Activated gamma-delta T cell treated with anti-CD3 and anti-CD28 coated beads, Interleukin-2, amount 50 U/mL, for 16 hours (primary cell): ENCODE data around the gene FGD2.
A peak's percentile ranks its signal among the peaks of the same experiment; 100 is the strongest.
"Not testable (repeated sequence)": the region's sequence is repeated elsewhere in the genome, so short reads cannot be mapped to it uniquely, and the experiment has no call there.

Experiments used
- DNase-seq: peaks from one replicate; pipeline ENCODE4 v3.0.0-alpha.2; 2020; ENCODE audit warnings: low read depth

FGD2 gene

DNA sequence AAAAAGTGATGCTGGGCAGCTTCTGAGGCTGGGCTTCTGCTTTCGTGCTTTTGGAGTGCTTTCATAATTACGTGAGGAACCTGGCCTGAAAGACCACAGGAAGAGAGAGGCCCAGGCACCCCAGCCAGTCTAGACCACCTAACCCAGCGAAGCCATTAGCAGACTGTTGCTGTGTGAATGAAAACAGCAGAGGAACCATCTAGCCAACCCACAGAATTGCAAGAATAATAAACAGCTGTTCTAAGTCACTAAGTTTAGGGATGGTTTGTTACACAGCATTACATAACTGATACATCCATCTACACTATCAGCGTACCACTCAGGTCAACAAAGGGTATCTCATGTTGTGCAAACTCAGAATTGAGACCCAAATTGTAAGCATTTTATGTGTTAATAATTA lies 34.5 kb downstream of the FGD2 start:
- no peak for DNase-seq

DNA sequence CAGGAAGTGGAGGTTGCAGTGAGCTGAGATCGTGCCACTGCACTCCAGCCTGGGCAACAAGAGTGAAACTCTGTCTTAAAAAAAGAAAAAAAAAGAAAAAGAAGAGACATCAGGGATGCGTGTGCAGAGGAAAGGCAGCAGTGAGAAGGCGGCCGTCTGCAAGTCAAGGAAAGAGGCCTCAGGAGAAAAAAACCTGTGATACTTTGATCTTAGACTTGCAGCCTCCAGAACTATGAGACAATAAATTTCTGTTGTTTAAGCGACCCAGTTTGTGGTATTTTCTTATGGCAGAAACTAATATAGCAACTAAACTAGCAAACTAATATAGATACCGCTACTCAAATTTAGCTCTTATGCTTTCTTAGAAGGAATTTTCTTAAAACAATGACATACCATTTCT lies 36.1 kb downstream of the FGD2 start:
- no peak for DNase-seq

DNA sequence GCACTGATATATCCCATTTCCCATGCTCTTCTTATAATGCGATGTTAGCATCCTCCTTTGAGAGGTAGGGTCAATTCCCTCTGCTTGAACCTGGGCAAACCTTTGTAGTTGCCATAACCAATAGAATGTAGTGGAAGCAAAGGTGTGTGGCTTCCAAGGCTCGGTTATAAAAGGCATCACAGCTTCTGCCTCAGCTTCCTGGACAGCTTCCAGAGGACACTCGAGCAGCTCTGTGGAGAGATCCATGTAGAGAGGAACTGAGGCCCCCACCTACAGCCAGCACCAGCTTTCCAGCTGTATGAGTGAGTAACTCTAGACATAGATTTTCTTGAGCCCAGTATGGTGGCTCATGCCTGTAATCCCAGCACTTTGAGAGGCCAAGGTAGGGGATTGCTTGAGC lies 36.7 kb downstream of the FGD2 start:
- no peak for DNase-seq

DNA sequence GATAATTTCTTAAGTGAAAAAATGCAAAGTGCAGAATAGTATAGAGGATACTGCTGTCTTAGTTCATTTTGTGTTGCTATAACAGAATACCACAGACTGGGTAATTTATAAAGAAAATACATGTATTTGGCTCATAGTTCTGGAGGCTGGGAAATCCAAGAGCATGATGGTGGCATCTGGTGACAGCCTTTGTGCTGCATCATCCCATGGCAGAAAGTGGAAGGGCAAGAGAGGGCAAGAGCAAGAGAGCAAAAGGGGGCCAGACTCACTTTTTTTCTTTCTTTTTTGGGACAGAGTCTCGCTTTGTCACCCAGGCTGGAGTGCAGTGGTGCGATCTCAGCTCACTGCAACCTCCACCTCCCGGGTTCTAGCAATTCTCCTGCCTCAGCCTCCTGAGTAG lies 37.6 kb downstream of the FGD2 start:
- not testable (repeated sequence) for DNase-seq

DNA sequence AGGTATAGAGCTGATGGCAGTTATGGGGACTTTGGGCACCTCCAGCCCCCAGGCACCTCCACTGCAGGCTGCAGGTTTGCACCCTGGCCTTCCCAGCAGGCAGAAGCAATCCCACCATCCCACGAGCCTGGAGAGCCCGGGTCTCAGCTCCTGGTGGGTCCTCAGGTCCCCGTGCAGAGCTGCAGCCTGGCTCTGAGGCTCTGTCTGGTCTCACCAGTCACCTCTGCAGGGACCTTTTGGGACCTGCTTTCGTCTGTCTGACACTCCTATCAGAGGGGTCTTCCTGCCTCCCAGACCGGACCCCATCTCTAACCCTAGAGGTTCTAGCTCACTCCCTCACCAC lies 41.9 kb downstream of the FGD2 start:
- DNase-seq: no peak

DNA sequence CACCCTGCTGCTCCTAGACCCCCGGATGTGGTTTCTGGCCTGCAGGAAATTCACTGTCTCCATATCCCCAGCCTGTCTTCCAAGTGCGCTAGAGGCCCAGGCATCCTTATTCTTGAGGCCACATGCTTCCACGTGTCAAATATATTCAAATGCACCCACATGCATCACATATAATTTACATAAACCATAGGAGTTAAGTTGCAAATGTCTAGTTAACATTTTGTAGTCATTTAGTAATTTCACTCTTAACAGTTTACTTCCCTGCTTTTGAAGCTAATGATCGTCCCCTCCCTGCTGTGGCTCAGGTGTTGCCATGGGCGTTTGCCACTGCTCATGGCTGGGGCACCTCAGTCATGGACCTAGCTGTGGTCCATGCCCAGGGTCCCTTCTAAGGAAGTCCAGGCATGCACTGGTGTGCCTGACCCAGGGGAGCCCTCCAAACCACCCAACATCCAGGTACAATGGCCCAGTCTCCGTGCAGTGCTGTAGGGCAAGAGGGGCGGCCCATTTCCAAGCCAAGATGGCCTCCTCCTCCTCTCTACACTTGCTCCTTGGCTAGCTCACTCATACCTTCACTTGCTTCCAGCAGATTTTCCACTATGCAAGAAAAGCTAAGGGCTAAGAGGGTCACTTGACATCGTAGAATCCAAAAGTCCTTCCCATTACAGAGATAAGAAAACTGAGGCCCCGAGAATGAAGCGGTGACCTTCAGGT lies 42.4 kb downstream of the FGD2 start:
- no peak for DNase-seq

DNA sequence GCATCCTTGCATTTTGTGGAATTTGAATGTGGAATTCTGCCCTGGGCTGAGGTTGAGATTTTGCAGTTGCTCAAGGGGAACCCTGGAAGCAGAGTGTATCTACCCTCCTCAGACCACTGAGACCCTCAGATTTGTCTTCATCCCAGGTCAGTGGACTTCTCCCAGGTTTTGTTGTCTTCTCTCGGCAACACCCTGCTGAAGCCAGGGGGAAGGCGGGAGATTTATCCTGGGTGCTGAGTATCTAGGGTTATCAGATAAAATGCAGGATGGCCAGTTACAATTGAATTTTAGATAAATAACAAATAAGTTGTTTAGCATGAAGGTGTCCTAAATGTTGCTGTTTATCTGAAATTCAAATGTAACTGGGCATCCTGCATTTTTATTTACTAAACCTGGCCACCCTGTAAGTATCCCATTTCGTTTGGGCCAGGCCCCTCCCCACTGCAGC lies 43.0 kb downstream of the FGD2 start:
- DNase-seq: no peak

DNA sequence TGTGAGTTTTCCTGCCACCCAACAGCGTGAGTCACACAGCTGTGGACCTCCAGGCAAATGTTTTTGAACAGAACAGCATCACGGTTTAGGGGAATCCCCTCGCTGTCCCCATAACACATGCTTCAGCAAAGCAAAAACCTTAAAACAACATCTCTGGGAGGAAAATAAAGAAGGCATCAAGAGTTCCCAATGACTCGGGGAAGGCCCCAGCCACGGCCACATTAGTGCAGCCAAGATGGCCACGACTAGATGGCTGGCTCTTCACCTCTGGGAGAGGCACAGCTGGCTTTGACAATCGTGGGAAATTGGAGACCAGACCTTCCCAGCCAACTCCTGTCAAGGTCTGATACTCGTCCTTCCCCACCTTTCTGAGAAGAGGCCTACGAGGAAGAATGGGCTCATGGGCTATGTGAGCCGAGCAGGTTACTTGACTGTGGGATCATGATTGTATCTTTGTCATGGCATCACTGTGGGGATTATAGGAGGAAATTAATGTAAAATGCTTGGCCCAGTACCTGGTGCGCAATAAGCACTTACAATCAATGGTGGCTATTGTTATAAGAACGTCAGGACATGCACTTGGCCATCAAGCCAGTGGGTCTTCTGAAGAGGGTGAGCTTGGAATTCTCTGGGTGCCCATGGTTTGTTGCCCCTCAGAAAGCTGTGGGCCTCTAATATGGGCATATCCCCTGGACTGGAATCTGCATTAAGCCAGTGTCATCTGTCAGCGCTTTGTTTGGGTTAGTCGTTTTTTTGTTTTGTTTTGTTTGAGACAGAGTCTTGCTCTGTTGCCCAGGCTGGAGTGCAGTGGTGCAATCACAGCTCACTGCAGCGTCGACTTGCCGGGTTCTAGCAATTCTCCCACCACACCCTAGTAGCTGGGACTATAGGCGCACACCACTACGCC lies 43.6 kb downstream of the FGD2 start:
- peak; percentile 66 for DNase-seq

DNA sequence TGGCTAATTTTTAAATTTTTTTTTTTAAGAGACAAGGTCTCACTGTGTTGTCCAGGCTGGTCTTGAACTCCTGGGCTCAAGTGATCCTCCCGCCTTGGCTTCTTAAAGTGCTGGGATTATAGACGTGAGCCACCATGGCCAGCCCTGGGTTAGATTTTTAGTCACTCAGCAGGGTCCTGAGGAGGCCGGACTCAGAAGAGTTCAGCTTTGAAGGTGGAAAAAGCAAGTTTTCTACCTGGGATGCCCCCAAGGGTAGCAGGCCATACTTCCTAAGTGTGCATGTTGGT lies 44.2 kb downstream of the FGD2 start:
- no peak for DNase-seq

DNA sequence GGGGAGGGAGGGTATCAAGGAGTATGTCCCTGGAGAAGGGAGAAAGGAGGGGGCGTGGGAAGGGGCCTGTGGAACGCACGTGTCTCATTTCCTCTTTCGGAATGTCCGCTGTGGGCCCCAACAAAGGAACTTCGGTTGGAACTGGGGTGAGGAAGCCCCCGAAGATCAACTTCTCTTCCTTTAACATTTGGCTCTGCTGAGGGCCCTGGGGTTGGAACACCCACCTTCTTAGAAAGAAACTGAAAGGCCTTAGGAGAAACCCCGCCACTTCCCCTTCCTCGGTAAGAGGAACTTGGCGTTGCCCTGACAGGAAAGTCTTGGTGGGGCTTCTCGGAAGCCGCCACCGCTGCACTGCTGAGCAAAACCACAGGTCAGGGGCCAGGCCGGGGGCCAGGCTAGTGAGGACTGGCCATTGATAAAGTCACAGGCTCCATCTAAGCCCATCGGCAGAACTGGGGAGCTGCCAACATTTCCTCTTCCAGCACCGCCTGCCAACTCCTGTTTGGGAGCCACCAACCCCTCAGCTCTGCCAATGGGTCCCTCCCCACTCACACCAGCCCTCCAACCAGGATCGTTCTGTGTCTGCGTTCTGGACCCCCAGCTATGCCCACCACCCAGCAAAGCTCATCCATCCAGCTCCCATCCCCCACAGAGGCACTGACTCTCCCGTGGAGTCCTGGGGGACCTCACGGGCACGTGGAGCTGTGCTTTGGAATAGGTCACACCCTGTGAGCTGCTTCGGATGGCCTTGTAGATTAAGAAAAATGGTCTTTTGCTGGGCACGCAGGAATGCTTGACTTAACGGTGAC lies 44.8 kb downstream of the FGD2 start:
- peak; percentile 47 for DNase-seq

DNA sequence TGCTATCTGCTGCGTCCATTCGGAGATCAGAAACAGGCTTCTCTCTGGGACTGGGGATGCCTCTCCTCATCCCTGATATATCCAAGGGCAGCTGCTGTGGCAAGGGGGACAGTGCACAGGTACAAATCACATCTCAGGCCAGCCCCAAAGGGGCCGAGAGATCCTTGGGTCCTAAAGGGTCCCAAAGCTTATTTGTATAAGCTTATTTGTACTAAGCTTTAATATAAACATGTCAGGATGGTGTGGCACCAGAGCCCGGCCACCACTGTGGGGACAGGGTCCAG lies 45.3 kb downstream of the FGD2 start:
- no peak for DNase-seq

DNA sequence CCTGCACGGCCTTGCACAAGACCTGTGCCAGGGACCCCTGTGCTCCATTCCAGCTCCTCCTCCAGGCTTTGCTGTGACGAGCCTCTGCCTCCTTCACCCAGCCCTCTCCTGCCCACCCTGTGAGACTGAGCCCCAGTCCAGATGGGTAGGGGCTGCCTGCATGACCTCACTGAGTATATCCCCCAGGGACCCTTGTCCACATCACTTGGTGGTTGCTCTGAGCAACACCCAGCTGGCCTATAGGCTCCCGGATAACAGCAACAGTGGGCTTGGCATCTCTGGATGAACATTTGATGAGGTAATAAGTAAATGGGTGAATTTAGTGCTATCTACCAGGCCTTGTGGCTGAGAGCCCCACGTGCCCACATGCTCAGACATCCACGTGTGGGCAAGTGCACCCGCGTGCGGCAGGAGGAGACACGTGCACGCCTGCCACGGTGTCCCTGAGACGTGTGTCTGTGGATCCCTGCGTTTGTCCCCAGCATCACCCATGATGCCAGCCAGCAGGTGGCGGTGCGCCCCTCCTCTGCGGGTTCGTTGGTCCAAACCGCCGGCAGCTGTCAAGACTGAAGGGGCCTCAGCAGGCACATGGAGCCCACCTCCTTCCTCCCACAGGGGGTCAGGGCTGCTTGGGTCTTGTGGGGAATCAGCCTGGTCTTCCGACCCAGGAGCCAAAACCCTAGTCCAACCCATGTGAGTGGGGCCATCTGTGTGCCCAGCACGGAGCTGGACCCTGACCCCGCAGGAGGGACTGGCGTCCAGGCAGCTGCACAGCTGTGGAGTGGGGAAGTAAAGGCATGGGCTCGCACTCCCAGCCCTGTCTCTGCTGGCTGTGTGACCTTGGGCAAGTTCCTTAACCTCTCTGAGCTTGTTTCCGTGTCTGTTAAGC lies 45.9 kb downstream of the FGD2 start:
- peak; percentile 76 for DNase-seq

DNA sequence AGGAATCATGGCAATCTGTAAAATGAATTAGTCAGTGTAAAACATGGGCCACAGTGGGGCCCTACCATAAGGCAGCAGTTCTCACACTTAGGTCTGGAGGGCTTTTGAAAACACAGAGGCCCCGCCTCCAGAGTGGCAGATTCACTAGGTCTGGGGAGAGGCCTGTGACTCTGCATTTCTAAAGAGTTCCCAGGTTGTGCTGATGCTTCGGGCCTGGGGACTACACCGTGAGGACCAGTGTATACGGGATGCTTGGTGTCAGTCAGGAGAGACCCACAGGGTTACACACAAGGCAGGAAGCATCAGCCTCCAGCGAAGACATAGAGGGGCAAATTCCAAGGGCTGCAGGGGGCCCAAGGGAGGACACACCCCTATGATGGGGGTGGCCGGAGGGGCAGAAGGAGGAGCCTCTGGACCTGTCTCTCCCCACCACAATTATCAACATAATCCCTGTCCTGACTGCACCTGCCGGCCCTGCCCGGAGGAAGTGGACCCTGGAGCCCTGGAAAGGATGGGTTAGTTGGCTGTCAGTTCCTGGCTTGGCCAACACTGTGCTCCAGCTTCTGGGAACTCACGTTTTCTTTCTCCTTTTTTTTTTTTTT lies 46.7 kb downstream of the FGD2 start:
- no peak for DNase-seq

DNA sequence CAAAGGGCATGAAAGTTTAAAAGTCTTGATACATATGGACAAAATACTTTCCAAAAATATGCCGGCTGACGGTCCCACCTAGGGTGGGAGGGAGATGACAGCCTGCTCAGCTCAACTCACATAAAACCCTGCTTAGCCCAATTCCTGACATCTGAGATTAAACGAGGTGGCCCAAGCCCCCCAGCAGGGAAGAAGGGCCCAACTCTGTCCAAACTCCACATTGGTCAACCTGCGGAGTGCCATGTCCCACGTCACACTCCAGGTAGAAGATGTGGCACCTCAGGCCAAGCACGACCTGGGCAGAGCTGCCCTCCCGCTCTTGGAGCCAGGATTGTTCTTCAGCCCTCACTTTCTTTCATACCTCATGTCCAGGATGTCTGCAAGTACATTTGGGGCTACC lies 48.2 kb downstream of the FGD2 start:
- DNase-seq: no peak

DNA sequence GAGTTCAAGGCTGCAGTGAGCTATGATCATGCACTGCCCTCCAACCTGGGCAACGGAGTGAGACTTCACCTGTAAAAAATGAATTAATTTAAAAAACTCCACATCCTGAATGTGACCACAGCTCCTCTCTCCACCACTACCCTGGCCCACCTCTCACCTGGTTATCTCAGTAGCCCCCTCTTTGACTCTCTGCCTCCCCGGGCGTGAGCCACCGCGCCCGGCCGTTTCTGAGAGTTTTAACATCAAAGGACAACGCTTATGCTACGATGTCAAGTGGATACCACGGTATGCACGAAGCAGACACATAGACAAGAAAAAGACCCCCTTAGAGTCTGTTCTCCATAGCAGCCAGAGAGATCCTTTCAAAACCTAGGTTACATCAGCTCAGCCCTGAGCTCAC lies 48.7 kb downstream of the FGD2 start:
- no peak for DNase-seq

DNA sequence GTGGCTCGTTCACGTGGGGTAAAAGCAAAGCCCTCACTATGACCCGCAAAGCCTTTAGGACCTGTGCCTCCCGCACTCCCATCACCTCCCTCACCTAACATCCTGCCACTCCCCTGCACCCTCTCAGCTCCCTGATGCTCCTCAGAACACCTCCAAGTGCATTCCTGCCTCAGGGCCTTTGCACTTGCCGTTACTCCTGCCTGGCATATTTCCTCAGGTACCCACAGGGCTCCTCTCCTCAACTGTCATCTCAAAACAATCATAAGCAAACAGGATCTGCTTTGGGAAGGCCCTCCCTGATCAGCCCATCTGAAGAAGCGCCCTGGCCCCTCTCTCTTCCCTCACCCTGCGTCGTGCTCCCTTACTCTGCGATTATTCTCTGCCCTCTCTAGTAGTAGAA lies 49.1 kb downstream of the FGD2 start:
- DNase-seq: no peak

DNA sequence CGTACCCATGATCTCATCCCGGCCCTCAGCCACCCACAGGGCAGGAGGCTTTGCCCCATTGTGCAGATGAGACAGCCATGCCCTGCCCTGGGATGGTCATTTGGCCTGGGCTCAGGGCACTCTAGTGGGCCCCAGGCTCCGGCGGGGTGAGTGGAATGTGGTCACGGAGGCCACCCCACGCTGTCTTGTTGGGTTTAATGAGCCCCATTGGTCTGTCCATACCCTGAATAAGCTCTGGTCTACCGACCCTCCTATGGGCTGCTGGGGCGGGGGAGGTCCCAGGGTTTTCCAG lies 50.6 kb downstream of the FGD2 start:
- DNase-seq: no peak

DNA sequence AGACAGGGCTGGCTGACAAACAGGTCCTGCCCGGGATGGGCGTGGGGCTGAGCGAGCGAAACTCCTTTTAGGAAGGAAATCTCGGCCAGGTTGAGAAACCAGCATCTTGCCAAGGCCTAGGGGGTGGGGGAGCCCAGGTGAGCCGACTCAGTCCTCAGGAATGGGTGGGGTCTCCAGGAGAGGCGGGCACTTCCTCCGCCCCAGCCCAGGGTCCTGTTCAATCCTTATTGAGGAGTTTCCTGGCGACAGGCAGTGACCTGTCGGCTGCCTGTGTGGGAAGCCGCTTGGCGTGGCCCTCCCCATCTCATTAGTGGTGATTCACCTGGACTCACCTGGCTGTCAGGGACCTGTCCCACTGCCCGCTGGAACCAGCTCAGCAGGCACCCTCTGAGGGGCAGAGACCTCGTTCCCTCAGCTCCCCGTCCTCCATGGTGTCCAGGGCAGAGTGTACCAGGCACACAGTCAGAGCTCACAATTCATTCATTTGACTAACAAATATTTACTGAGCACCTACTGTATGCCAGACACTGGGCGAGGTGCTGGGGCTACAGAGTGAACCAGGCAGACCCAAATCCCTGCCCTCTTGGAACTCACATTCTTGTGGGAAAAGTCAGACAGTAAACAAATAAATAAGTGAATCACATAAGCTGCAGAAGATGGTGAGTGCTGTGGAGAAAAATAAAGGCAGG lies 51.1 kb downstream of the FGD2 start:
- no peak for DNase-seq

DNA sequence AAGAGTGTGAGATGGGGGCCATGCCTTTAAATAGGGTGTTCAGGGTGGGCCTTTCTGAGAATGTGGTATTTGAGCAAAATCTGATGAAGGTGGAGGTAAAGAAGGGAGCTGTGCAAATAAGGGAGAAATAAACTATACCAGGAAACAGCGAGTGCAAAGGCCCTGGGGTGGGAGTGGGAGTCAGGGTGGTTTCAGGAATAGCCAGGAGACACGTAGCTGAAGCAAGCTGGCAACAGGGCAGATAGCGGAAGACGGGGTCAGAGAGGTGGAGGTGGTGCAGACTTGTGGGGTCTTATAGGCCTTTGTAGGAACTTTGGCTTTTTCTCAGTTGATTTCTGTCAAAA lies 51.6 kb downstream of the FGD2 start:
- DNase-seq: no peak

DNA sequence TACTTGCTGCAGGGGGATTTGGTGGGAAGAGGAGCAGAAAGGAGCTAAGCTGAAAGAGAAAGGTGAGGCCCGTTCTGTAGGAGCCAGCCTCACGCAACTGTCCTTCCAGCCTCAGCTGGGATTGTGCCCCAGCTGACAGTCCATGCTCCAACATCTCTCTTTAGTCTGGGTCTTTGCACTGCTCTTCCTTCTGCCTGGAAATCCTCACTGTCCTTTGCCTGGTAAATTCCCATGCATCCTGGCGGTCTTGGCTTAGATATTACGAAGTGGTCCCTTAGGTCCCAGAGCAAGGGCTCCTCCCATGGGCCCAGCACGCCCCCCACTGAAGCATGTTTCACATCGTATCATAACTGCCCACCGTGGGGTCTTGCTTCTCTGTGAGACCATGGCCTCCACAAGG lies 52.2 kb downstream of the FGD2 start:
- DNase-seq: no peak

DNA sequence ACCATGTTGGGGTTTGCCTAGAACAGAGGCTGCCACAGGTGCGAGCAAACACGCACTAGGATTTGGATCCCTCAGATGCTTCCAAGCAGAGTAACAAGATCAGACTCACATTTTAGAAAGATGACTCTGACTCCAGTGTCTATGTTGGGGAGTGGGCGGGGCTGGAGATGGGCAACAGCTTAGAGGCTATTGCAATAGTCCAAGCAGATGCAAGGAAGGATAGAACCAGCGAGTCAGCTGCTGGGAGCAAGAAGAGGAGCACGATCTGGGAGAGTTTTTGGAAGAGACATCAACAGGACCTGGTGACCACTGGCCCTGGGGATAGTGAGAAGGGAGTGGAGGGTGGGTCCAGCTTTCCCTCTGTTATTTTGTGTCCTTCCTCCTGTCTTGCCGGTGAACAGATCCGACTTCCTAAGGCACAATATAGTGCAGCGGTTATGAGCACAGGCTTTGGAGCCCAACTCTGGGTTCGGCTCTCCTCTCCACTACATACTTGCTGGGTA lies 52.7 kb downstream of the FGD2 start:
- DNase-seq: no peak
